Inflammatory macrophage treated with lipopolysaccharide for 4 hours (primary cell): ENCODE measurements around the gene TRDMT1.

Experiments
- DNase-seq: peaks from one replicate; pipeline ENCODE4 v3.0.0-alpha.2; 2020

TRDMT1 gene

DNA sequence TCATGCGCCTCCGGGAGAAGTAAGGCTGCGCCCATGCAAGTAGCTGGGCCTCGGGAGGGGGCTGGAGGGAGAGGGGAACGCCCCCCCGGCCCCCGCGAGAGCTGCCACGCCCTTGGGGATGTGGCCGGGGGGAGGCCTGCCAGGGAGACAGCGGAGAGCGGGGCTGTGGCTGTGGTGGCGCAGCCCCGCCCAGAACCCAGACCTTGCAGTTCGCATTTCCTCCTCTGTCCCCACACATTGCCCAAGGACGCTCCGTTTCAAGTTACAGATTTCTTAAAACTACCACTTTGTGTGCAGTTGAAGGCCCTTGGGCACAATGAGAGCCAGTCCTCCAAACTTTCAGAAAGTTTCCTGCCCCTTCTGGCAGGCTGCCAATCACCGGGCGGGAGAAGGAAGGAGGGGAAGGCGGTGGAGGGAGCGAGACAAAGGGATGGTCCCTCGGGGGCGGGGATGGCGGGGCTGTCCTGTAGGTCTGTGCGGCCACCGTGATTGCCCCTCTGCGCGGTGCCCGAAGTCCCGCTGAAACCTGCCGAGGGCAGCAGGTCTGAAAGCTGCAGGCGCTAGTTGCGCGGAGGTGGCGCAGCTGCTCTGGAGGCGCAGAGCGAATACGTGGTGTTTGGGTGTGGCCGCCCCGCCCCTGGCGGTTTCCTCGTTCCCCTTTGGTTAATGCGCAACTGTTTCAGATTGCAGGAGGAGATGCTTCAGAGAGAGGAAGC lies 28.7 kb upstream of the TRDMT1 start:
- DNase-seq: peak; percentile 95

GRCh38 chr10:17229717-17229966 lies 28.2 kb upstream of the TRDMT1 start:
- DNase-seq: no peak

DNA sequence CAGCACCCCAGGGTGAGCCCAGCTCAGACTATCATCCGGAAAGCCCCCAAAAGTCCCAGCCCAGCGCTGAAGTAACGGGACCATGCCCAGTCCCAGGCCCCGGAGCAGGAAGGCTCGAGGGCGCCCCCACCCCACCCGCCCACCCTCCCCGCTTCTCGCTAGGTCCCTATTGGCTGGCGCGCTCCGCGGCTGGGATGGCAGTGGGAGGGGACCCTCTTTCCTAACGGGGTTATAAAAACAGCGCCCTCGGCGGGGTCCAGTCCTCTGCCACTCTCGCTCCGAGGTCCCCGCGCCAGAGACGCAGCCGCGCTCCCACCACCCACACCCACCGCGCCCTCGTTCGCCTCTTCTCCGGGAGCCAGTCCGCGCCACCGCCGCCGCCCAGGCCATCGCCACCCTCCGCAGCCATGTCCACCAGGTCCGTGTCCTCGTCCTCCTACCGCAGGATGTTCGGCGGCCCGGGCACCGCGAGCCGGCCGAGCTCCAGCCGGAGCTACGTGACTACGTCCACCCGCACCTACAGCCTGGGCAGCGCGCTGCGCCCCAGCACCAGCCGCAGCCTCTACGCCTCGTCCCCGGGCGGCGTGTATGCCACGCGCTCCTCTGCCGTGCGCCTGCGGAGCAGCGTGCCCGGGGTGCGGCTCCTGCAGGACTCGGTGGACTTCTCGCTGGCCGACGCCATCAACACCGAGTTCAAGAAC lies 27.7 kb upstream of the TRDMT1 start:
- DNase-seq: peak; percentile 94

GRCh38 chr10:17228091-17229015 lies 26.9 kb upstream of the TRDMT1 start, which contains the start of gene VIM:
TSS of gene VIM (plus strand) at chr10:17228241. CDS start at chr10:17229423, 1,182 bp downstream.
- peak; percentile 99 for DNase-seq

- DNase-seq: peak; percentile 61
Measured at GRCh38 chr10:17227367-17228090, 26.1 kb upstream of the TRDMT1 start.

DNA sequence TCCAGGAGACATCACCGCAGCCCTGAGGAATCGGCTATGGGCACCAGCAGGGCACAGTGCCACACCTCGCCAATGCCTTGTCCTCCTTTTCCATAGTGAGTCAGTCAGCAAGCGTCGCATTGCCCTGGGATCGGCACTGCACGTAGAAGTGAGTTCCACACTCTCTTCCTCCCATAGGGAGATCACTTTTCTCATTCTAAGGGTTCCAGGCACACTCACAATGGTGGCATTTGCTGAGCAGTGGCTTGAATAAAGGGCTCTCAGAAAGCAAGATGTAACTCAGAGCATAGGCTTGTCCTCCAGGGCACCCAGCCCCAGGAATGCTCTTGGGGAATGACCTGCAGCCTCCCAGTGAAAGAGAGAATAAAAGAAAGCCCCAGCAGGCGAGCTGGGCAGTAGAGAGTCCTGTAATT lies 25.4 kb upstream of the TRDMT1 start:
- no peak for DNase-seq

GRCh38 chr10:17225808-17226207 lies 24.3 kb upstream of the TRDMT1 start:
- DNase-seq: peak; percentile 33

DNA sequence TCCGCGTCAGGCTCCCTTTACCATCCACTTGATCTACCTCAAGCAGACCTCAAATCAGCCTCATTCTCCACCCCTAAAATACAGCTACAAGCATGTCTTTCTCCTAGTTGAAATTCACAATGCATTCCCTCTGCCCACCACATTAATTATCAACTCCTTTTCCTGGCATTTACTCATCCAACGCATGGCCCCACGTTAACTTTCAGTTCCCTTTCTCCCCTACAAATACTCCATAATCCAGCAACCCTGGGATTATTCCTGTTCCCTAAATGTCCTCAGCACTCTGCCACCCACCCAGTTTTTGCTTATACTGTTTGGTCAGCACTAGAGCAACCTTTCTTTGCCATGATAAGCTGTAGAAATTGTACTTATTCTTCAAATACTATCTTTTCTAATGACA lies 20.9 kb upstream of the TRDMT1 start:
- peak; percentile 96 for DNase-seq

GRCh38 chr10:17220652-17221100 lies 19.2 kb upstream of the TRDMT1 start:
- DNase-seq: peak; percentile 46

- no peak for DNase-seq
Measured at GRCh38 chr10:17219024-17219423, 17.6 kb upstream of the TRDMT1 start.

DNA sequence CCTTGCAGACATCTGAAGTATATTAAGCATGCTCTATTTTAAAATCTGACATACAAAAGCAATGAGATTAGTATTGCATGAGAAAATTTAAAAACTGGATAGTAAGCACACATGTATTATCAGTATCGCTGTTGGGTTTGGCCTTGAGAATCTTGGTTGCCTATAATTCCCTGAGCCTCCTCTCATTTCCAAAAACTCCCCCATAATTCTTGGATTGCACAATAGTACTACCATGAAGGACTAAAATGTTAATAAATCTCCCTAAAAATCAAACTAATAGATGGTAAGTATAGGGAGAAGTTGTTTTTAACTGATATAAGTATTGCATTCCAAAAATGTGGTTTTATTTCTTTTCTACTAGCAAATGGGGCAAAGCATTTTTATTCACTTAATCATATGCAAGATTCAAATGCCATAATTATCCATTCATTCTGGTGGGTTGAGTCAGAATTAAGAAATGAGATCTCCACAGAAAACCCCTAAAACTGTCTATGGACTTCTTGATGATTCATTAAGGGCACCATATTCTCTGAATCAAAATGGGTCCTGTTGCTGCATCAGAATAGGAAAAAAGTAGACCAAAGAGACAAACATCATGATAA lies 16.3 kb upstream of the TRDMT1 start:
- peak; percentile 79 for DNase-seq

DNA sequence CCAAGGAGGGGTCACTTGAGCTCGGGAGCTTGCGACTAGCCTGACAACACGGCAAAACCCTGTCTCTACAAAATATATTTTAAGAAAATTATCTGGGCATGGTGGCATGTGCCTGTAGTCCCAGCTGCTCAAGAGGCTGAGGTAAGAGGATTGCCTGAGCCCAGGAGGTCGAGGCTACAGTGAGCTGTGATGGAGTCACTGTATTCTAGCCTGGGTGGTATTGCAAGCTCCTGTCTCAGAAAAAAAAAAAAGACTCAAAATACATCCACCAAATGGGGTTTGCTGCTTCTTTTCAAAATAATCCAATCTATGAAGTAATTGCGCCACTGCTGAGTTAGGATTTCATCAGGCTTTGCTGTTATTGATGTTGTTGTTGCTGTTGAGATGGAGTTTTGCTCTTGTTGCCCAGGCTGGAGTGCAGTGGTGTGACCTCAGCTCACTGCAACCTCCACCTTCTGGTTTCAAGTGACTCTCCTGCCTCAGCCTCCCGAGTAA lies 15.5 kb upstream of the TRDMT1 start:
- DNase-seq: peak; percentile 73

- peak; percentile 99 for DNase-seq
Measured at GRCh38 chr10:17216217-17216900, 14.9 kb upstream of the TRDMT1 start.

- no peak for DNase-seq
Measured at GRCh38 chr10:17215782-17216122, 14.3 kb upstream of the TRDMT1 start.

DNA sequence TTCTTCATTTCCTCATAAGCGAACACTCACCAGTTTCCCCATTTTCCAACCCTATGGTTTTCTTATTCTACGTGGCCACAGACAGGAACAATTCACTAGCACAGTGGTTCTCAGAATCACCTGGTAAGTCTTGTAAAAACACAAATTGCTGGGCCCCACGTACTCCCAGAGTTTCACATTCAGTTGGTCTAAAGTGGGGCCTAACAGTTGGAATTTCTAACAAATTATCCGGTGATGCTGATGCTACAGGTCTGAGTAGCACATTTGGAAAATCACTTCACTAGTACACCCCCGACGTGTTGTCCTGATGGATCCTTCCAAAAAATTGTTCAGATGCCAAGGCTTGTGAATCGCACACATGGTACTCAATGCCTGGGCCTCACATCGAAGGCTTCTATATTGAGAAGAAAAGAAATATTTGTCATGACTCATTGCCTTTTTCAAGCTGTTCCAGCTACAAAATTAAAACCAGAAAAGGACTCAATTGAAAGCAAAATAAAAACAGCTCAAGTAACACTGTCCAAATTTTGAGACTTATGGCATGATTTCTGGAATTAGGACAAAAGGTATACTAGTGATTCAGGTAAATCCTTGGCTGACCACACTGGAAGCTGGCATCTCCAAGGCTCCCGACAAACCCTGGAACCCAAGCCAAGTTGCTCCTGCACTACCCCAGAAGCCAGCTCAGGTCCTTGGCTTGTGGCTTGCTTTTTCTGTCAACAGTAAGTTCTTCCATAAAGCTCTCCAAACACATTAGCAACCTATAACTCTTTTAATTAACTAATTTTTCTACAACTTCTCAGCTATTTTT lies 13.7 kb upstream of the TRDMT1 start:
- peak; percentile 83 for DNase-seq

- DNase-seq: no peak
Measured at GRCh38 chr10:17214526-17214925, 13.1 kb upstream of the TRDMT1 start.

GRCh38 chr10:17213646-17214349 lies 12.3 kb upstream of the TRDMT1 start:
- peak; percentile 50 for DNase-seq

DNA sequence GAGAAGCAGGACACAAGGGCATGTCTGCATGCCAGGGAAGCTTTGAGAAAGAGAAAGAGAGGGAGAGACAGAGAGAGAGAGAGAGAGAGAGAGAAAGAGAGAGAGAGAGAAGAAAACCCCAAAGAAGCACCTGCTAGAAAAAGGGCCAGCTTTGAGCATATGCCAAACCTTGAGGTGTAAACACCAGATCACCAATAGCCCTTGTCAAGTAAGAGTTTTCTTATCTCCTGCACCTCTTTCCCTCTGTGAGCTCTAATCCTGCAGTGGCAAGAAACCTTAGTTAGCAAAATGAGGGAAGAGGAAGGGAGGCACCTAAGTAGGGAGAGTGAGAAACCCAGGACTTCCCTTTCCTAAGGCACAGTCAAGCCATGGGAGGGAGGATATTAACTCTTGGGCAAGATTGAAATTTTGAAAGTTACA lies 11.3 kb upstream of the TRDMT1 start:
- peak; percentile 97 for DNase-seq

- no peak for DNase-seq
Measured at GRCh38 chr10:17210361-17210760, 8.9 kb upstream of the TRDMT1 start.

DNA sequence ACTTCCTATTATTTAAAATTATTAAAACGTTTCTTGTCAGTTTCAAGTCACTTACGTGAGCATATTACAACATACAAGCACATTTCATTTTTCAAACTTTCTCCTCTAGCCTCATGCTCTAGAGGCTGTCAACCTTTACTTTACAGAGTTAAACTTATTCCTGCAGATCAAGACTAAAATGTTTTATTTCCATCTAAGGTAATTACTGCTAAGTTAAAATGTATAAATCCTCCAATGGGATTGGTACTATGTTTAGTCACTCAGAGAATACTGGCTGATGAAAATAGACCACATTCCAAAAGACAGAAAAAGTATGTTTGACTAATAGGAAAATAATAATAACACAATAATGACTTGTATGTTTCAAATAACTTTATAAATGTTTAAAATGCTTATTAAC lies 8.4 kb upstream of the TRDMT1 start:
- peak; percentile 53 for DNase-seq
